DND-41 (cell line): ENCODE measurements around the gene LRRC8A.

ENCODE experiments used
- ATAC-seq: fragments of 200-7000 bp; cut with Tn5 transposase; 3 replicates; pipeline ENCODE4 v1.9.1; 2021; ENCODE audit warnings: low read depth; ENCODE audit not compliant: insufficient read depth
- DNase-seq: peaks from one replicate; pipeline ENCODE4 v3.0.0-alpha.2; 2020
- H2AFZ ChIP-seq: 2 replicates; pipeline ENCODE4 v1.6.0; 2012; ENCODE audit warnings: low read depth, low read length
- H3K27ac ChIP-seq: 2 replicates; pipeline ENCODE4 v1.5.1; 2012; ENCODE audit warnings: low read length, inconsistent platforms
- H3K27me3 ChIP-seq: fragments of 200-600 bp; sonication (generic); 2 replicates; pipeline ENCODE4 v1.6.0; 2012; ENCODE audit warnings: low read length, mild to moderate bottlenecking, inconsistent platforms; ENCODE audit not compliant: insufficient read depth, poor library complexity
- H3K36me3 ChIP-seq: 2 replicates; pipeline ENCODE4 v1.5.1; 2012; ENCODE audit warnings: low read length, inconsistent platforms; ENCODE audit not compliant: insufficient read depth
- H3K4me1 ChIP-seq: 2 replicates; pipeline ENCODE4 v1.5.1; 2012; ENCODE audit warnings: mild to moderate bottlenecking, low read length; ENCODE audit not compliant: insufficient read depth
- H3K4me2 ChIP-seq: 2 replicates; pipeline ENCODE4 v1.6.0; 2012; ENCODE audit warnings: mild to moderate bottlenecking, moderate library complexity, low read length, inconsistent platforms; ENCODE audit not compliant: insufficient read depth
- H3K4me3 ChIP-seq, 2 experiments: fragments of 200-600 bp in 1 of 2; shearing (Covaris generic) in 1 of 2; 2 replicates each; pipeline ENCODE4 v1.5.1; 2012 to 2016; ENCODE audit warnings: inconsistent platforms in 2 of 2, low read length in 2 of 2, mild to moderate bottlenecking in 2 of 2, low read depth in 1 of 2, moderate library complexity in 1 of 2
- H3K79me2 ChIP-seq: 2 replicates; pipeline ENCODE4 v1.6.0; 2012; ENCODE audit warnings: low read length, inconsistent platforms; ENCODE audit not compliant: insufficient read depth
- H3K9ac ChIP-seq: 2 replicates; pipeline ENCODE4 v1.6.0; 2012; ENCODE audit warnings: low read depth, mild to moderate bottlenecking, inconsistent platforms, low read length, moderate library complexity
- H3K9me3 ChIP-seq: 2 replicates; pipeline ENCODE4 v1.5.1; 2012; ENCODE audit warnings: low read length, moderate library complexity, mild to moderate bottlenecking, inconsistent platforms; ENCODE audit not compliant: insufficient read depth, severe bottlenecking
- H4K20me1 ChIP-seq: 2 replicates; pipeline ENCODE4 v1.6.0; 2012; ENCODE audit warnings: low read length; ENCODE audit not compliant: insufficient read depth
- CTCF ChIP-seq: IDR thresholded peaks from 2 replicates; pipeline ENCODE4 v1.5.1; 2012; ENCODE audit warnings: borderline replicate concordance, low read length, moderate library complexity, mild to moderate bottlenecking; ENCODE audit not compliant: poor library complexity, severe bottlenecking; ENCODE audit errors: extremely low read depth
- EZH2 ChIP-seq: IDR thresholded peaks from 3 replicates; pipeline ENCODE4 v1.6.1; 2012; ENCODE audit warnings: borderline replicate concordance, low read depth, mild to moderate bottlenecking, moderate library complexity, low read length, inconsistent platforms; ENCODE audit not compliant: severe bottlenecking

Gene LRRC8A

GRCh38 chr9:128936171-128936865 lies 54.4 kb downstream of the LRRC8A start:
- Histone ChIP-seq H3K79me2 (no peaks in the 10 kb centered on the region), H4K20me1 (no peaks in the 10 kb centered on the region), H2AFZ (no peak overlapping the region), H3K27ac (no peak overlapping the region), H3K4me3 (no peak overlapping the region), H3K9ac (no peak overlapping the region), H3K36me3 (no peaks in the 10 kb centered on the region), H3K27me3 (no peaks in the 10 kb centered on the region), H3K4me1 (no peaks in the 10 kb centered on the region), H3K4me2 (no peak overlapping the region), H3K9me3 (no peaks in the 10 kb centered on the region)
- TF ChIP-seq CTCF (no peak), EZH2 (no peak)
- DNase-seq, result no peak
- no peak for ATAC-seq

- H3K79me2 ChIP-seq, result no peaks in the 10 kb centered on the region
- H3K4me3 ChIP-seq, result no peak overlapping the region
- H3K9ac ChIP-seq, result no peak overlapping the region
- DNase-seq (no peak), ATAC-seq (no peak)
- H2AFZ ChIP-seq, result no peak overlapping the region
- no peaks in the 10 kb centered on the region for H3K4me1 ChIP-seq
- no peaks in the 10 kb centered on the region for H4K20me1 ChIP-seq
- no peak overlapping the region for H3K4me2 ChIP-seq
- TF ChIP-seq CTCF (no peak), EZH2 (no peak)
- H3K27me3 ChIP-seq, result no peaks in the 10 kb centered on the region
- no peak overlapping the region for H3K27ac ChIP-seq
- no peaks in the 10 kb centered on the region for H3K9me3 ChIP-seq
- H3K36me3 ChIP-seq, result no peaks in the 10 kb centered on the region
These were observed 55.6 kb downstream of the LRRC8A start for GRCh38 chr9:128937310-128938165.

GRCh38 chr9:128940271-128940921 lies 58.5 kb downstream of the LRRC8A start:
- Histone ChIP-seq H2AFZ (no peak overlapping the region), H3K4me1 (no peaks in the 10 kb centered on the region), H3K36me3 (no peaks in the 10 kb centered on the region), H3K27ac (no peak overlapping the region), H4K20me1 (no peaks in the 10 kb centered on the region), H3K27me3 (no peaks in the 10 kb centered on the region), H3K4me2 (no peak overlapping the region), H3K79me2 (no peaks in the 10 kb centered on the region), H3K9ac (no peak overlapping the region), H3K9me3 (no peaks in the 10 kb centered on the region), H3K4me3 (no peak overlapping the region)
- TF ChIP-seq EZH2, result no peak
- no peak for TF ChIP-seq CTCF
- ATAC-seq (no peak), DNase-seq (no peak)
